Liver (tissue), 9 donors: ENCODE results near the gene RPLP2. TPM values are rescaled to one million over a fixed set of nuclear protein-coding genes. Genes with fewer than 3 reads are reported as not detected.

Source experiments
- DNase-seq: peaks from one replicate; pipeline ENCODE4 v3.0.0-alpha.2; 2017; ENCODE audit warnings: low spot score
- H3K27ac ChIP-seq, 2 donors: one replicate each; pipeline ENCODE4 v1.7.0; 2013; ENCODE audit warnings: inconsistent platforms in 2 of 2, low read length in 2 of 2, control low read depth in 1 of 2, low read depth in 1 of 2, mild to moderate bottlenecking in 1 of 2
- H3K27me3 ChIP-seq, 4 donors: one replicate each; pipeline versions ENCODE4 v1.6.1 to v1.7.0; 2013; ENCODE audit warnings: low read length in 3 of 4, inconsistent platforms in 1 of 4, mild to moderate bottlenecking in 1 of 4, moderate library complexity in 1 of 4; ENCODE audit not compliant: control insufficient read depth in 4 of 4, insufficient read depth in 4 of 4
- H3K36me3 ChIP-seq, 4 donors: one replicate each; pipeline versions ENCODE4 v1.6.1 to v1.7.0; 2013; ENCODE audit warnings: low read length in 3 of 4, mild to moderate bottlenecking in 3 of 4, low read depth in 1 of 4, moderate library complexity in 1 of 4; ENCODE audit not compliant: control insufficient read depth in 4 of 4, insufficient read depth in 3 of 4
- H3K4me1 ChIP-seq, 4 donors: one replicate each; pipeline versions ENCODE4 v1.6.1 to v1.7.0; 2013; ENCODE audit warnings: low read length in 3 of 4, mild to moderate bottlenecking in 3 of 4, moderate library complexity in 1 of 4; ENCODE audit not compliant: control insufficient read depth in 4 of 4, insufficient read depth in 4 of 4
- H3K4me3 ChIP-seq, 3 donors: one replicate each; pipeline versions ENCODE4 v1.6.1 to v1.7.0; 2013; ENCODE audit warnings: low read length in 3 of 3, control low read depth in 1 of 3, low read depth in 1 of 3, mild to moderate bottlenecking in 1 of 3
- H3K9ac ChIP-seq, 2 donors: one replicate each; pipeline ENCODE4 v1.7.0; 2013; ENCODE audit warnings: low read length in 2 of 2, mild to moderate bottlenecking in 2 of 2, moderate library complexity in 2 of 2, control low read depth in 1 of 2, low read depth in 1 of 2
- H3K9me3 ChIP-seq, 4 donors: one replicate each; pipeline versions ENCODE4 v1.6.1 to v1.7.0; 2013; ENCODE audit warnings: low read length in 3 of 4; ENCODE audit not compliant: control insufficient read depth in 4 of 4
- ATF3 ChIP-seq: IDR thresholded peaks from 2 replicates; pipeline ENCODE4 v1.6.1; 2016; ENCODE audit warnings: antibody characterized with exemption
- EGR1 ChIP-seq, 2 donors: IDR thresholded peaks; 2 replicates each; pipeline ENCODE4 v1.6.1; 2016 to 2018; ENCODE audit warnings: antibody characterized with exemption in 2 of 2, low read depth in 2 of 2
- FOXA1 ChIP-seq: IDR thresholded peaks from 2 replicates; pipeline ENCODE4 v1.6.1; 2016; ENCODE audit warnings: antibody characterized with exemption
- FOXA2 ChIP-seq: IDR thresholded peaks from 2 replicates; pipeline ENCODE4 v1.6.1; 2016; ENCODE audit warnings: antibody characterized with exemption
- GABPA ChIP-seq, 2 donors: IDR thresholded peaks in 1 of 2; conservative IDR thresholded peaks in 1 of 2; 2 replicates each; pipeline ENCODE4 v1.6.1; 2016; ENCODE audit warnings: antibody characterized with exemption in 2 of 2, mild to moderate bottlenecking in 1 of 2, moderate library complexity in 1 of 2
- HNF4A ChIP-seq, 2 donors: conservative IDR thresholded peaks; 2 replicates each; pipeline ENCODE4 v1.6.1; 2016; ENCODE audit warnings: antibody characterized with exemption in 2 of 2, mild to moderate bottlenecking in 2 of 2
- HNF4G ChIP-seq: IDR thresholded peaks from 2 replicates; pipeline ENCODE4 v1.6.1; 2016; ENCODE audit warnings: antibody characterized with exemption
- JUND ChIP-seq, 2 donors: IDR thresholded peaks; 2 replicates each; pipeline ENCODE4 v1.6.1; 2016; ENCODE audit warnings: antibody characterized with exemption in 2 of 2
- MAX ChIP-seq: IDR thresholded peaks from 2 replicates; pipeline ENCODE4 v1.6.1; 2016; ENCODE audit warnings: antibody characterized with exemption
- NR2F2 ChIP-seq: IDR thresholded peaks from 2 replicates; pipeline ENCODE4 v1.6.1; 2016; ENCODE audit warnings: antibody characterized with exemption
- RAD21 ChIP-seq, 2 donors: IDR thresholded peaks; 2 replicates each; pipeline ENCODE4 v1.6.1; 2016; ENCODE audit warnings: antibody characterized with exemption in 2 of 2, mild to moderate bottlenecking in 2 of 2
- REST ChIP-seq: IDR thresholded peaks from 2 replicates; pipeline ENCODE4 v1.6.1; 2016; ENCODE audit warnings: antibody characterized with exemption, mild to moderate bottlenecking
- RXRA ChIP-seq, 2 donors: IDR thresholded peaks; 2 replicates each; pipeline ENCODE4 v1.6.1; 2017 to 2018; ENCODE audit warnings: antibody characterized with exemption in 2 of 2, mild to moderate bottlenecking in 1 of 2
- SP1 ChIP-seq: IDR thresholded peaks from 2 replicates; pipeline ENCODE4 v1.6.1; 2018; ENCODE audit warnings: antibody characterized with exemption, mild to moderate bottlenecking
- TAF1 ChIP-seq: conservative IDR thresholded peaks from 2 replicates; pipeline ENCODE4 v1.6.1; 2016; ENCODE audit warnings: antibody characterized with exemption, mild to moderate bottlenecking
- YY1 ChIP-seq: IDR thresholded peaks from 2 replicates; pipeline ENCODE4 v1.6.1; 2016; ENCODE audit warnings: antibody characterized with exemption, mild to moderate bottlenecking
- WGBS: extraction: QIAGEN DNeasy Blood & Tissue Kit; methylation state at CpG from one replicate; pipeline ENCODE4 v1.1.7; 2013; 5-methylcytosine and 5-hydroxymethylcytosine counted together
- polyA plus RNA-seq, 2 donors: library from polyadenylated mRNA; stranded (reverse) in 1 of 2; unstranded in 1 of 2; fragments of 200-250 nt in 1 of 2; fragments of >200 nt in 1 of 2; fragmentation: Nextera tagmentation in 1 of 2; extraction: Ambion mirVana in 1 of 2; gene quantifications; one replicate each; pipeline versions ENCODE4 v1.2.1 to v1.2.3, GENCODE V29; 2013 to 2015
- total RNA-seq, 2 donors: library from RNA; depleted of rRNA; stranded (reverse); fragments of >200 nt; gene quantifications; one replicate each; pipeline ENCODE4 v1.2.3, GENCODE V29; 2014
- TF ChIP-seq, protein P1 (sequence below): IDR thresholded peaks from 2 replicates; pipeline ENCODE4 v1.6.1; 2016; ENCODE audit warnings: antibody characterized with exemption
- TF ChIP-seq, protein P2 (sequence below): fragments of 150-350 bp; IDR thresholded peaks from 2 replicates; pipeline ENCODE4 v1.5.1; 2017; ENCODE audit warnings: improper control_type of control experiment, low read depth, low read length; ENCODE audit not compliant: missing input control
- donor health status: healthy.
- donor health status: healthy.
- donor health status: healthy.
- donor health status: healthy.
- donor health status: healthy.

RPLP2 gene
- total and polyA plus RNA-seq, 4 donors: 59.8 to 476 (median 285) TPM

GRCh38 chr11:800473-800872 is 9.3 kb upstream of the RPLP2 start:
- no peaks in the 10 kb centered on the region for H3K27me3 ChIP-seq
- TF ChIP-seq, protein P1, sequence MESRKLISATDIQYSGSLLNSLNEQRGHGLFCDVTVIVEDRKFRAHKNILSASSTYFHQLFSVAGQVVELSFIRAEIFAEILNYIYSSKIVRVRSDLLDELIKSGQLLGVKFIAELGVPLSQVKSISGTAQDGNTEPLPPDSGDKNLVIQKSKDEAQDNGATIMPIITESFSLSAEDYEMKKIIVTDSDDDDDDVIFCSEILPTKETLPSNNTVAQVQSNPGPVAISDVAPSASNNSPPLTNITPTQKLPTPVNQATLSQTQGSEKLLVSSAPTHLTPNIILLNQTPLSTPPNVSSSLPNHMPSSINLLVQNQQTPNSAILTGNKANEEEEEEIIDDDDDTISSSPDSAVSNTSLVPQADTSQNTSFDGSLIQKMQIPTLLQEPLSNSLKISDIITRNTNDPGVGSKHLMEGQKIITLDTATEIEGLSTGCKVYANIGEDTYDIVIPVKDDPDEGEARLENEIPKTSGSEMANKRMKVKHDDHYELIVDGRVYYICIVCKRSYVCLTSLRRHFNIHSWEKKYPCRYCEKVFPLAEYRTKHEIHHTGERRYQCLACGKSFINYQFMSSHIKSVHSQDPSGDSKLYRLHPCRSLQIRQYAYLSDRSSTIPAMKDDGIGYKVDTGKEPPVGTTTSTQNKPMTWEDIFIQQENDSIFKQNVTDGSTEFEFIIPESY: no peak
- TF ChIP-seq EGR1 (IDR thresholded peaks at IDR 0.05; ENCODE audit: low read depth in 2 of 2) (no peak), NR2F2 (no peak), GABPA (IDR thresholded peaks at IDR 0.05 in 1 of 2, conservative IDR thresholded peaks at IDR 0.05 in 1 of 2) (no peak), TAF1 (no peak), SP1 (no peak), HNF4G (no peak), YY1 (no peak)
- no peak overlapping the region for H3K4me3 ChIP-seq
- peaks cover 17 to 38% (median 29%) of the 10 kb centered on the region in 4 donors for H3K4me1 ChIP-seq
- H3K9me3 ChIP-seq: no peaks in the 10 kb centered on the region
- no peak overlapping the region for H3K9ac ChIP-seq
- H3K27ac ChIP-seq: no peak overlapping the region
- no peak for DNase-seq
- H3K36me3 ChIP-seq: peaks cover 0 to 5% (median 1%) of the 10 kb centered on the region in 4 donors
- WGBS: 97% methylated on average over 30 of the region's 30 CpGs

- no peak overlapping the region for H3K9ac ChIP-seq
- 95% methylated on average over 20 of the region's 20 CpGs for WGBS
- H3K36me3 ChIP-seq: peaks cover 0 to 5% (median 1%) of the 10 kb centered on the region in 4 donors
- no peaks in the 10 kb centered on the region for H3K9me3 ChIP-seq
- H3K27me3 ChIP-seq: no peaks in the 10 kb centered on the region
- TF ChIP-seq, protein P1: no peak
- no peak for TF ChIP-seq YY1
- no peak for TF ChIP-seq MAX
- TF ChIP-seq HNF4G: no peak
- TF ChIP-seq NR2F2: no peak
- no peak for TF ChIP-seq FOXA1
- no peak for TF ChIP-seq JUND (IDR thresholded peaks at IDR 0.05)
- TF ChIP-seq, protein P2, sequence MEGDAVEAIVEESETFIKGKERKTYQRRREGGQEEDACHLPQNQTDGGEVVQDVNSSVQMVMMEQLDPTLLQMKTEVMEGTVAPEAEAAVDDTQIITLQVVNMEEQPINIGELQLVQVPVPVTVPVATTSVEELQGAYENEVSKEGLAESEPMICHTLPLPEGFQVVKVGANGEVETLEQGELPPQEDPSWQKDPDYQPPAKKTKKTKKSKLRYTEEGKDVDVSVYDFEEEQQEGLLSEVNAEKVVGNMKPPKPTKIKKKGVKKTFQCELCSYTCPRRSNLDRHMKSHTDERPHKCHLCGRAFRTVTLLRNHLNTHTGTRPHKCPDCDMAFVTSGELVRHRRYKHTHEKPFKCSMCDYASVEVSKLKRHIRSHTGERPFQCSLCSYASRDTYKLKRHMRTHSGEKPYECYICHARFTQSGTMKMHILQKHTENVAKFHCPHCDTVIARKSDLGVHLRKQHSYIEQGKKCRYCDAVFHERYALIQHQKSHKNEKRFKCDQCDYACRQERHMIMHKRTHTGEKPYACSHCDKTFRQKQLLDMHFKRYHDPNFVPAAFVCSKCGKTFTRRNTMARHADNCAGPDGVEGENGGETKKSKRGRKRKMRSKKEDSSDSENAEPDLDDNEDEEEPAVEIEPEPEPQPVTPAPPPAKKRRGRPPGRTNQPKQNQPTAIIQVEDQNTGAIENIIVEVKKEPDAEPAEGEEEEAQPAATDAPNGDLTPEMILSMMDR: no peak
- no peak for TF ChIP-seq RAD21 (IDR thresholded peaks at IDR 0.05)
- no peak for TF ChIP-seq SP1
- TF ChIP-seq RXRA (IDR thresholded peaks at IDR 0.05): no peak
- TF ChIP-seq HNF4A (conservative IDR thresholded peaks at IDR 0.05): no peak
- TF ChIP-seq FOXA2: no peak
- TF ChIP-seq TAF1: no peak
- TF ChIP-seq EGR1 (IDR thresholded peaks at IDR 0.05; ENCODE audit: low read depth in 2 of 2): no peak
- TF ChIP-seq ATF3: no peak
- no peak for TF ChIP-seq REST
- no peak for TF ChIP-seq GABPA (IDR thresholded peaks at IDR 0.05 in 1 of 2, conservative IDR thresholded peaks at IDR 0.05 in 1 of 2)
- peaks cover 18 to 34% (median 26%) of the 10 kb centered on the region in 4 donors for H3K4me1 ChIP-seq
- no peak overlapping the region for H3K27ac ChIP-seq
- no peak overlapping the region for H3K4me3 ChIP-seq
- no peak for DNase-seq
Measured at GRCh38 chr11:801097-801780, 8.5 kb upstream of the RPLP2 start.
